Body of pancreas (tissue), 4 donors: ENCODE data around the gene SNRNP25.

Experiments used
- CTCF ChIP-seq, 7 experiments: fragments of 450-650 bp in 4 of 7; fragments of 200-600 bp in 3 of 7; sonication (generic) in 3 of 7; IDR thresholded peaks; one replicate each; pipeline ENCODE4 v1.5.1; 2016 to 2019; ENCODE audit warnings: antibody characterized with exemption in 7 of 7
- POLR2A ChIP-seq, 3 donors: fragments of 450-650 bp; IDR thresholded peaks; one replicate each; pipeline ENCODE4 v1.6.1; 2016; ENCODE audit warnings: antibody characterized with exemption in 3 of 3, mild to moderate bottlenecking in 2 of 3

- TF ChIP-seq CTCF (IDR thresholded peaks at IDR 0.05), result no peak
- TF ChIP-seq POLR2A (IDR thresholded peaks at IDR 0.05), result no peak
Observed at GRCh38 chr16:41439-42068, 12.1 kb upstream of the SNRNP25 start.
